ENCODE results near the gene IDH3G. TPM values are rescaled to one million over a fixed set of nuclear protein-coding genes. Genes with fewer than 3 reads are reported as not detected.

Gene IDH3G
- total RNA-seq, 1 donor from 2014 or later = 41.9 TPM

GRCh38 chrX:153740631-153741222, 53.4 kb downstream of the IDH3G start:
- Mint-ChIP-seq H3K27me3 (ENCODE audit: low read depth, unreplicated experiment) (no peaks in the 10 kb centered on the region), H3K9me3 (ENCODE audit: unreplicated experiment) (no peaks in the 10 kb centered on the region), H3K4me3 (ENCODE audit: unreplicated experiment) (no peak overlapping the region), H3K27ac (ENCODE audit: unreplicated experiment) (no peak overlapping the region), H3K36me3 (ENCODE audit: low read depth, unreplicated experiment) (peaks cover 1% of the 10 kb centered on the region), H3K4me1 (ENCODE audit: low read depth, unreplicated experiment) (no peaks in the 10 kb centered on the region)
- H2AFZ ChIP-seq (ENCODE audit: low read depth, low read length) = no peak overlapping the region
- TF ChIP-seq, protein P1, sequence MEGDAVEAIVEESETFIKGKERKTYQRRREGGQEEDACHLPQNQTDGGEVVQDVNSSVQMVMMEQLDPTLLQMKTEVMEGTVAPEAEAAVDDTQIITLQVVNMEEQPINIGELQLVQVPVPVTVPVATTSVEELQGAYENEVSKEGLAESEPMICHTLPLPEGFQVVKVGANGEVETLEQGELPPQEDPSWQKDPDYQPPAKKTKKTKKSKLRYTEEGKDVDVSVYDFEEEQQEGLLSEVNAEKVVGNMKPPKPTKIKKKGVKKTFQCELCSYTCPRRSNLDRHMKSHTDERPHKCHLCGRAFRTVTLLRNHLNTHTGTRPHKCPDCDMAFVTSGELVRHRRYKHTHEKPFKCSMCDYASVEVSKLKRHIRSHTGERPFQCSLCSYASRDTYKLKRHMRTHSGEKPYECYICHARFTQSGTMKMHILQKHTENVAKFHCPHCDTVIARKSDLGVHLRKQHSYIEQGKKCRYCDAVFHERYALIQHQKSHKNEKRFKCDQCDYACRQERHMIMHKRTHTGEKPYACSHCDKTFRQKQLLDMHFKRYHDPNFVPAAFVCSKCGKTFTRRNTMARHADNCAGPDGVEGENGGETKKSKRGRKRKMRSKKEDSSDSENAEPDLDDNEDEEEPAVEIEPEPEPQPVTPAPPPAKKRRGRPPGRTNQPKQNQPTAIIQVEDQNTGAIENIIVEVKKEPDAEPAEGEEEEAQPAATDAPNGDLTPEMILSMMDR (IDR thresholded peaks at IDR 0.05; ENCODE audit: insufficient read depth, low read depth, low read length) = no peak
- TF ChIP-seq EZH2 (IDR thresholded peaks at IDR 0.05; ENCODE audit: insufficient read depth, low read length) = no peak
- no peaks in the 10 kb centered on the region for H3K27me3 ChIP-seq (ENCODE audit: insufficient read depth, low read length)
- H3K4me2 ChIP-seq (ENCODE audit: low read length) = no peak overlapping the region
- no peak for DNase-seq (ENCODE audit: low read depth)
- H3K9me3 ChIP-seq (ENCODE audit: insufficient read depth, low read depth, low read length) = no peaks in the 10 kb centered on the region
- no peaks in the 10 kb centered on the region for H3K4me1 ChIP-seq (ENCODE audit: insufficient read depth, low read length)
- no peak overlapping the region for H3K9ac ChIP-seq (ENCODE audit: low read length)
- no peaks in the 10 kb centered on the region for H3K36me3 ChIP-seq (ENCODE audit: insufficient read depth, low read length)
- no peak overlapping the region for H3K27ac ChIP-seq (ENCODE audit: low read depth, low read length)
- FAIRE-seq = no peak
- no peaks in the 10 kb centered on the region for H3K79me2 ChIP-seq (ENCODE audit: insufficient read depth, low read length)
- H4K20me1 ChIP-seq (ENCODE audit: insufficient read depth, low read length) = no peaks in the 10 kb centered on the region
- no peak overlapping the region for H3K4me3 ChIP-seq (ENCODE audit: insufficient read depth, low read depth, low read length)

GRCh38 chrX:153739754-153740486, 54.3 kb downstream of the IDH3G start:
- FAIRE-seq (no peak), DNase-seq (ENCODE audit: low read depth) (no peak)
- no peak overlapping the region for H2AFZ ChIP-seq (ENCODE audit: low read depth, low read length)
- H3K4me2 ChIP-seq (ENCODE audit: low read length) = no peak overlapping the region
- no peak for TF ChIP-seq EZH2 (IDR thresholded peaks at IDR 0.05; ENCODE audit: insufficient read depth, low read length)
- TF ChIP-seq, protein P1 (IDR thresholded peaks at IDR 0.05; ENCODE audit: insufficient read depth, low read depth, low read length) = no peak
- H3K27me3 ChIP-seq (ENCODE audit: insufficient read depth, low read length) = no peaks in the 10 kb centered on the region
- Mint-ChIP-seq H3K27me3 (ENCODE audit: low read depth, unreplicated experiment) (no peaks in the 10 kb centered on the region), H3K4me1 (ENCODE audit: low read depth, unreplicated experiment) (no peaks in the 10 kb centered on the region), H3K9me3 (ENCODE audit: unreplicated experiment) (no peaks in the 10 kb centered on the region), H3K36me3 (ENCODE audit: low read depth, unreplicated experiment) (peaks cover 1% of the 10 kb centered on the region), H3K4me3 (ENCODE audit: unreplicated experiment) (no peak overlapping the region), H3K27ac (ENCODE audit: unreplicated experiment) (no peak overlapping the region)
- H3K9me3 ChIP-seq (ENCODE audit: insufficient read depth, low read depth, low read length) = no peaks in the 10 kb centered on the region
- no peaks in the 10 kb centered on the region for H3K79me2 ChIP-seq (ENCODE audit: insufficient read depth, low read length)
- H4K20me1 ChIP-seq (ENCODE audit: insufficient read depth, low read length) = peaks cover 3% of the 10 kb centered on the region
- no peak overlapping the region for H3K4me3 ChIP-seq (ENCODE audit: insufficient read depth, low read depth, low read length)
- no peak overlapping the region for H3K27ac ChIP-seq (ENCODE audit: low read depth, low read length)
- H3K9ac ChIP-seq (ENCODE audit: low read length) = no peak overlapping the region
- H3K36me3 ChIP-seq (ENCODE audit: insufficient read depth, low read length) = no peaks in the 10 kb centered on the region
- no peaks in the 10 kb centered on the region for H3K4me1 ChIP-seq (ENCODE audit: insufficient read depth, low read length)

Data from astrocyte (in vitro differentiated cells and primary cell).